Keratinocyte (primary cell): ENCODE measurements around the gene UXS1. TPM values are rescaled to one million over a fixed set of nuclear protein-coding genes. Genes with fewer than 3 reads are reported as not detected.

Experiments used
- DNase-seq: peaks from one replicate; pipeline ENCODE4 v3.0.0-alpha.2; 2011; ENCODE audit warnings: low read depth, missing footprints, low spot score
- FAIRE-seq: peaks from 2 replicates; lab custom pipeline; 2011; peaks lifted over from hg19 to GRCh38; lab: Jason Lieb, UNC
- H2AFZ ChIP-seq: 2 replicates; pipeline ENCODE4 v1.6.0; 2012; ENCODE audit warnings: low read length, control low read depth, inconsistent platforms; ENCODE audit not compliant: control insufficient read depth
- H3K27ac ChIP-seq: 2 replicates; pipeline ENCODE4 v1.5.1; 2011; ENCODE audit warnings: low read length; ENCODE audit not compliant: control insufficient read depth, insufficient read depth
- H3K27me3 ChIP-seq: 3 replicates; pipeline ENCODE4 v1.6.0; 2011; ENCODE audit warnings: low read length; ENCODE audit not compliant: control insufficient read depth, insufficient read depth; ENCODE audit errors: extremely low read depth
- H3K36me3 ChIP-seq, 2 experiments: 2 replicates in 1 of 2; 3 replicates in 1 of 2; pipeline ENCODE4 v1.5.1; 2011; ENCODE audit warnings: low read length in 2 of 2, mild to moderate bottlenecking in 1 of 2; ENCODE audit not compliant: control insufficient read depth in 2 of 2, insufficient read depth in 2 of 2; ENCODE audit errors: extremely low read depth in 1 of 2
- H3K4me1 ChIP-seq: 3 replicates; pipeline ENCODE4 v1.5.1; 2011; ENCODE audit warnings: low read length; ENCODE audit not compliant: control insufficient read depth, insufficient read depth; ENCODE audit errors: extremely low read depth
- H3K4me2 ChIP-seq: 3 replicates; pipeline ENCODE4 v1.6.0; 2011; ENCODE audit warnings: low read depth, low read length; ENCODE audit not compliant: control insufficient read depth, insufficient read depth; ENCODE audit errors: extremely low read depth
- H3K4me3 ChIP-seq, 3 experiments: fragments of 200-600 bp in 1 of 3; sonication (generic) in 1 of 3; 2 replicates in 2 of 3; 3 replicates in 1 of 3; pipeline ENCODE4 v1.5.1; 2011 to 2016; ENCODE audit warnings: low read length in 3 of 3, mild to moderate bottlenecking in 3 of 3, control low read depth in 2 of 3, inconsistent platforms in 1 of 3, low read depth in 1 of 3, mixed read lengths in 1 of 3, mixed run types in 1 of 3, moderate library complexity in 1 of 3; ENCODE audit not compliant: control insufficient read depth in 2 of 3, insufficient read depth in 2 of 3; ENCODE audit errors: extremely low read depth in 1 of 3
- H3K79me2 ChIP-seq: 2 replicates; pipeline ENCODE4 v1.6.0; 2012; ENCODE audit warnings: low read length; ENCODE audit not compliant: control insufficient read depth, insufficient read depth
- H3K9ac ChIP-seq: 3 replicates; pipeline ENCODE4 v1.6.0; 2011; ENCODE audit warnings: low read length; ENCODE audit not compliant: control insufficient read depth, insufficient read depth; ENCODE audit errors: extremely low read depth
- H3K9me1 ChIP-seq: 3 replicates; pipeline ENCODE4 v1.6.0; 2011; ENCODE audit warnings: low read length; ENCODE audit not compliant: control insufficient read depth, insufficient read depth; ENCODE audit errors: extremely low read depth
- H3K9me3 ChIP-seq: 2 replicates; pipeline ENCODE4 v1.5.1; 2012; ENCODE audit warnings: low read depth, low read length; ENCODE audit not compliant: control insufficient read depth
- H4K20me1 ChIP-seq: 3 replicates; pipeline ENCODE4 v1.6.0; 2011; ENCODE audit warnings: low read length; ENCODE audit not compliant: control insufficient read depth, insufficient read depth; ENCODE audit errors: extremely low read depth
- EZH2 ChIP-seq: IDR thresholded peaks from one replicate; pipeline ENCODE4 v1.6.1; 2012; ENCODE audit warnings: inconsistent platforms, mild to moderate bottlenecking, low read length, moderate library complexity
- dilution Hi-C: fragments of 300-500 bp; cut with MboI; formaldehyde crosslinking; loops from one replicate; pipeline ENCODE4 v1.7.0; 2020; ENCODE audit warnings: low sequenced_read_pairs; ENCODE audit not compliant: extremely low pct_ligation_motif_present
- polyA plus RNA-seq, 5 experiments: library from polyadenylated mRNA; depleted of rRNA in 3 of 5; stranded (reverse) in 3 of 5; stranded (forward) in 1 of 5; unstranded in 1 of 5; fragments of >200 nt; gene quantifications; 1 replicate in 1 of 5; 2 replicates in 3 of 5; 3 replicates in 1 of 5; pipeline versions ENCODE4 v1.2.1 to v1.2.3, GENCODE V29; 2011 to 2012; ENCODE audit warnings: missing spikeins in 2 of 5, low read depth in 1 of 5, low replicate concordance in 1 of 5
- TF ChIP-seq, protein P1 (sequence below), 3 experiments: IDR thresholded peaks in 1 of 3; conservative IDR thresholded peaks in 1 of 3; optimal IDR thresholded peaks in 1 of 3; 2 replicates in 2 of 3; 3 replicates in 1 of 3; pipeline versions ENCODE3 to v1.5.1; 2011; ENCODE audit warnings: low read length in 3 of 3, mild to moderate bottlenecking in 3 of 3, moderate library complexity in 2 of 3, control low read depth in 1 of 3, inconsistent platforms in 1 of 3; ENCODE audit not compliant: insufficient read depth in 2 of 3; ENCODE audit errors: extremely low read depth in 1 of 3

The UXS1 gene
- polyA plus RNA-seq, 1 donor (not counting 4 experiments of a cell fraction or from before 2014, with no cell fraction given), result 43.5 TPM

DNA sequence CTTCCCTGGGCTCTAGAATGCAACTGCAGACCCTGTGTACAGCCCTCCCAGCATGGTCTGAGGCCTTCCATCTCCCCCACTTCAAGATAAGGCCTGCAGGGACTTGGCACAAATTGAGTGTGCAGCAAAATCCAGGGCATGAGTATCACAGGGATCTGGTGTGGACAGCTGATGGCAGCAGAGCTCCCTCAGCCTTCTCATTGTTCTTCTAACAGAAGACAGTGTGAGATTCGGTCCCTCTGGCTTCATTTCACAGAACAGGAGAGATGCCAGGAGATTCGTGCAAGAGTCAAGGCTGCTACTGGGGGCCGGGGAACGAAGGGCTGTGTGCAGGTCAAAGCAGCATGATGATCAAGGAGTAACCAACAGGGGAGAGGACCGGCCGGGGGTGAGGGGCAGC lies 85.8 kb downstream of the UXS1 start:
- Histone ChIP-seq H3K9me1 (no peaks in the 10 kb centered on the region), H3K27me3 (no peaks in the 10 kb centered on the region), H4K20me1 (no peaks in the 10 kb centered on the region), H3K9me3 (no peaks in the 10 kb centered on the region), H3K4me2 (no peak overlapping the region), H3K79me2 (no peaks in the 10 kb centered on the region), H3K4me1 (no peaks in the 10 kb centered on the region), H3K27ac (no peak overlapping the region), H3K36me3 (peaks cover 3 to 26% of the 10 kb centered on the region in 2 experiments), H3K9ac (no peak overlapping the region), H2AFZ (no peak overlapping the region), H3K4me3 (no peak overlapping the region)
- no peak for TF ChIP-seq EZH2
- TF ChIP-seq, protein P1, sequence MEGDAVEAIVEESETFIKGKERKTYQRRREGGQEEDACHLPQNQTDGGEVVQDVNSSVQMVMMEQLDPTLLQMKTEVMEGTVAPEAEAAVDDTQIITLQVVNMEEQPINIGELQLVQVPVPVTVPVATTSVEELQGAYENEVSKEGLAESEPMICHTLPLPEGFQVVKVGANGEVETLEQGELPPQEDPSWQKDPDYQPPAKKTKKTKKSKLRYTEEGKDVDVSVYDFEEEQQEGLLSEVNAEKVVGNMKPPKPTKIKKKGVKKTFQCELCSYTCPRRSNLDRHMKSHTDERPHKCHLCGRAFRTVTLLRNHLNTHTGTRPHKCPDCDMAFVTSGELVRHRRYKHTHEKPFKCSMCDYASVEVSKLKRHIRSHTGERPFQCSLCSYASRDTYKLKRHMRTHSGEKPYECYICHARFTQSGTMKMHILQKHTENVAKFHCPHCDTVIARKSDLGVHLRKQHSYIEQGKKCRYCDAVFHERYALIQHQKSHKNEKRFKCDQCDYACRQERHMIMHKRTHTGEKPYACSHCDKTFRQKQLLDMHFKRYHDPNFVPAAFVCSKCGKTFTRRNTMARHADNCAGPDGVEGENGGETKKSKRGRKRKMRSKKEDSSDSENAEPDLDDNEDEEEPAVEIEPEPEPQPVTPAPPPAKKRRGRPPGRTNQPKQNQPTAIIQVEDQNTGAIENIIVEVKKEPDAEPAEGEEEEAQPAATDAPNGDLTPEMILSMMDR (optimal IDR thresholded peaks at IDR 0.05 in 1 of 3, IDR thresholded peaks at IDR 0.05 in 1 of 3, conservative IDR thresholded peaks at IDR 0.05 in 1 of 3; ENCODE audit: extremely low read depth in 1 of 3, insufficient read depth in 2 of 3, low read length in 3 of 3), result peak in 2 of 3 experiments; percentile 32 to 61
- no peak for DNase-seq
- FAIRE-seq, result no peak
- dilution Hi-C loops, result no loop called here

DNA sequence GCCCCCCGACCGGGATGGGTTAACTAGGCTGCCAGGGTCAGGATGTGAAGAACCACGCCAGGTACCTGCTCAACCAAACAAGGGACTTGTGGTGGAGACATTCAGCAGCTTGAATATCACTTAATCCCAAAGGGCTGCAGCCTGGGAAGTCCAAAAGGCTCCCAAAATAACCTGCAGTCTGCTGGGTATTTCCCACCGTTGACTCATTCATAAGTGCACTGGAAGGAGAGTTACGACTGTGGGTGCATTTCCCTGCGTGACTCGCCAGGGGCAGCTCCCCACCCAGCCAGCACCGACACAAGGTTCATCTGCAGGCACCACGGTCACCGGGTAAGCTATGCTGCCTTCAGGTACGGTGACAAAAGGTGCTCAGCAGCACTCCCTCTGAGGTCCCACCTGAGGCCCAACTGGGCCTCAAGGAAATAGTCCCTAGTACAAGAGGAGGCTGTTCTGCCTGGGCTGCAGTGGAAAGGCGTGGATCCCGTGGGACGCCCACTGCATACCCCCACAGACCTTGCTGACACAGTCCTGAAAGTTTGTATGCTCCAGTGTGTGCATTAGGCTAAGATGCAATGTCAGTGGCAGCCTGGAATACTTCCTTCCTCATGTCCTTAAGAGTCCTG lies 86.5 kb downstream of the UXS1 start:
- Histone ChIP-seq H3K9me1 (no peaks in the 10 kb centered on the region), H2AFZ (no peak overlapping the region), H3K4me3 (no peak overlapping the region), H4K20me1 (no peaks in the 10 kb centered on the region), H3K36me3 (peaks cover 3 to 26% of the 10 kb centered on the region in 2 experiments), H3K4me1 (no peaks in the 10 kb centered on the region), H3K9me3 (no peaks in the 10 kb centered on the region), H3K79me2 (no peaks in the 10 kb centered on the region), H3K4me2 (no peak overlapping the region), H3K27me3 (no peaks in the 10 kb centered on the region), H3K9ac (peak overlapping the region; percentile 2), H3K27ac (no peak overlapping the region)
- dilution Hi-C loops, result no loop called here
- TF ChIP-seq EZH2, result no peak
- TF ChIP-seq, protein P1 (optimal IDR thresholded peaks at IDR 0.05 in 1 of 3, IDR thresholded peaks at IDR 0.05 in 1 of 3, conservative IDR thresholded peaks at IDR 0.05 in 1 of 3; ENCODE audit: extremely low read depth in 1 of 3, insufficient read depth in 2 of 3, low read length in 3 of 3), result peak; percentile 7 to 24 (median 16)
- DNase-seq (no peak), FAIRE-seq (no peak)
